Sigmoid colon (tissue), 4 donors: ENCODE results near the gene LYRM4.

ENCODE experiments used
- CTCF ChIP-seq, 4 experiments: fragments of 450-650 bp in 3 of 4; fragments of 200-600 bp in 1 of 4; IDR thresholded peaks; one replicate each; pipeline ENCODE4 v1.5.1; 2016 to 2019; ENCODE audit warnings: antibody characterized with exemption in 4 of 4, mild to moderate bottlenecking in 3 of 4, moderate library complexity in 2 of 4
- EP300 ChIP-seq, 4 donors: sonication (generic); formaldehyde crosslinking; IDR thresholded peaks; one replicate each; pipeline ENCODE4 v1.6.1; 2017; ENCODE audit warnings: antibody characterized with exemption in 4 of 4
- POLR2A ChIP-seq, 2 donors: fragments of 450-650 bp; IDR thresholded peaks; one replicate each; pipeline ENCODE4 v1.6.1; 2016; ENCODE audit warnings: antibody characterized with exemption in 2 of 2, mild to moderate bottlenecking in 2 of 2, moderate library complexity in 2 of 2
- POLR2AphosphoS5 ChIP-seq, 4 donors: sonication (generic); formaldehyde crosslinking; IDR thresholded peaks; one replicate each; pipeline ENCODE4 v1.6.1; 2017; ENCODE audit warnings: antibody characterized with exemption in 4 of 4

DNA sequence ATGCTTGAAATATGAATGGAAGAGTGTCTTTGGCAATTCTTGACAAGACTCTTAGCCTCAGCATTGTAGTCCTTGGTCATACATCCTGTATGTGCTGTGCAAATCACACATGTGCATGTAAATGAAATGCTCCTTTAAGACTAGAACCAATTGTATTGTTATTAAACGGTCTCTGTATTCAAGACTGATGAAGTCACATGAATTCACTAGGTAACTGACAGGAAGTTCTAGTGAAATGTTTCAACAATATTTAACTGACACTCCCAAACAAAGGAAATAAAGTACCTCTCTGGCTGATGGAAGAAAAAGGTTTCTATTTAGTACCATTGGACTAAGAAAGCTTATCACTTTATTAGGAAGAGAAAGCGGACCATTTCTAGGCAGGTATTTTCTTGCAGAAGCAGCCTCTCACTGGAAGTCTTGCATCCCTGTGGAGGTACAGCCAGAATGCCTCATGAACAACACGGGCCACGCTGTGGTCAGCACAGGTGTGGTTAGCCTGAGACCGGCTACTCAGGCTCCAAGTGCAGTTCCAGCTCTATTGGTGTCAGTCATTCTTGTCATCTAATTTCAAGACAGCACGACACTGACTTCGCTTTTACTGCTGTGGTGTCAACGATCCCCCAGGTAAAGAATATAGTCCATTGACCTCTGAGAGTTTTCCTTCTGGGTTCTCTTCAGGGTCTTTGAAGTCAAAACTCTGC, 158.3 kb downstream of the LYRM4 start:
- TF ChIP-seq POLR2A (IDR thresholded peaks at IDR 0.05) (no peak), CTCF (IDR thresholded peaks at IDR 0.05) (no peak), POLR2AphosphoS5 (IDR thresholded peaks at IDR 0.05) (no peak), EP300 (IDR thresholded peaks at IDR 0.05) (no peak)
